Activated CD4-positive, CD25-positive, alpha-beta regulatory T cell treated with anti-CD3 and anti-CD28 coated beads, Interleukin-2, amount 50 U/mL, for 72 hours (primary cell): Measurements from ENCODE around the gene ATP8A2.

Source experiments
- DNase-seq: peaks from one replicate; pipeline ENCODE4 v3.0.0; 2021

The ATP8A2 gene

GRCh38 chr13:25901460-25902376, 529.9 kb downstream of the ATP8A2 start:
- no peak for DNase-seq

- no peak for DNase-seq
Observed at GRCh38 chr13:25902455-25902854, 530.7 kb downstream of the ATP8A2 start.

GRCh38 chr13:25902891-25903341, 531.1 kb downstream of the ATP8A2 start:
- DNase-seq: no peak

GRCh38 chr13:25904830-25905229, 533.1 kb downstream of the ATP8A2 start:
- DNase-seq: no peak

GRCh38 chr13:25905611-25906010, 533.8 kb downstream of the ATP8A2 start:
- no peak for DNase-seq

- DNase-seq: no peak
Observed at GRCh38 chr13:25906191-25906661, 534.5 kb downstream of the ATP8A2 start.

GRCh38 chr13:25908366-25908765, 536.6 kb downstream of the ATP8A2 start:
- no peak for DNase-seq

- DNase-seq: no peak
Observed at GRCh38 chr13:25910243-25910642, 538.5 kb downstream of the ATP8A2 start.

- DNase-seq: no peak
Observed at GRCh38 chr13:25910991-25911419, 539.2 kb downstream of the ATP8A2 start.

- no peak for DNase-seq
Observed at GRCh38 chr13:25912961-25913360, 541.2 kb downstream of the ATP8A2 start.

- no peak for DNase-seq
Observed at GRCh38 chr13:25915840-25916518, 544.2 kb downstream of the ATP8A2 start.

- DNase-seq: no peak
Observed at GRCh38 chr13:25920277-25920676, 548.5 kb downstream of the ATP8A2 start.

- no peak for DNase-seq
Observed at GRCh38 chr13:25920931-25921330, 549.2 kb downstream of the ATP8A2 start.

- no peak for DNase-seq
Observed at GRCh38 chr13:25922376-25922775, 550.6 kb downstream of the ATP8A2 start.

- no peak for DNase-seq
Observed at GRCh38 chr13:25923217-25924085, 551.7 kb downstream of the ATP8A2 start.

GRCh38 chr13:25927363-25927762, 555.6 kb downstream of the ATP8A2 start:
- no peak for DNase-seq

- DNase-seq: no peak
Observed at GRCh38 chr13:25927932-25928331, 556.2 kb downstream of the ATP8A2 start.

- DNase-seq: no peak
Observed at GRCh38 chr13:25928941-25929505, 557.2 kb downstream of the ATP8A2 start.

GRCh38 chr13:25929816-25930215, 558.0 kb downstream of the ATP8A2 start:
- DNase-seq: no peak

GRCh38 chr13:25930653-25931052, 558.9 kb downstream of the ATP8A2 start:
- DNase-seq: no peak

GRCh38 chr13:25932365-25932764, 560.6 kb downstream of the ATP8A2 start:
- no peak for DNase-seq

- DNase-seq: no peak
Observed at GRCh38 chr13:25933520-25933919, 561.7 kb downstream of the ATP8A2 start.

- no peak for DNase-seq
Observed at GRCh38 chr13:25934127-25934526, 562.4 kb downstream of the ATP8A2 start.
